NCI-H2196 treated with DMSO at 0.1 percent for 48 hours (cell line): ENCODE data around the gene SETBP1.

Experiments used
- DNase-seq: peaks from one replicate; lab custom pipeline; 2025; ENCODE audit not compliant: unreplicated experiment; lab: John Stamatoyannopoulos, UW

SETBP1 gene

GRCh38 chr18:44837482-44838180 is 156.9 kb downstream of the SETBP1 start:
- DNase-seq, result no peak

- no peak for DNase-seq
Observed at GRCh38 chr18:44838971-44839666, 158.4 kb downstream of the SETBP1 start.

GRCh38 chr18:44840058-44840790 is 159.5 kb downstream of the SETBP1 start:
- no peak for DNase-seq

GRCh38 chr18:44841221-44841620 is 160.5 kb downstream of the SETBP1 start:
- DNase-seq, result no peak

GRCh38 chr18:44841752-44842587 is 161.3 kb downstream of the SETBP1 start:
- DNase-seq, result no peak

- no peak for DNase-seq
Observed at GRCh38 chr18:44842588-44843412, 162.1 kb downstream of the SETBP1 start.

GRCh38 chr18:44844486-44844885 is 163.8 kb downstream of the SETBP1 start:
- no peak for DNase-seq

- no peak for DNase-seq
Observed at GRCh38 chr18:44846450-44846849, 165.8 kb downstream of the SETBP1 start.

GRCh38 chr18:44848644-44849335 is 168.1 kb downstream of the SETBP1 start:
- no peak for DNase-seq

- no peak for DNase-seq
Observed at GRCh38 chr18:44849361-44849760, 168.7 kb downstream of the SETBP1 start.

- no peak for DNase-seq
Observed at GRCh38 chr18:44850001-44850400, 169.3 kb downstream of the SETBP1 start.

GRCh38 chr18:44851856-44852621 is 171.4 kb downstream of the SETBP1 start:
- DNase-seq, result no peak

- DNase-seq, result peak; percentile 79
Observed at GRCh38 chr18:44852818-44853217, 172.1 kb downstream of the SETBP1 start.

GRCh38 chr18:44853430-44853829 is 172.7 kb downstream of the SETBP1 start:
- no peak for DNase-seq

GRCh38 chr18:44855681-44856080 is 175.0 kb downstream of the SETBP1 start:
- DNase-seq, result no peak

GRCh38 chr18:44856157-44856556 is 175.5 kb downstream of the SETBP1 start:
- no peak for DNase-seq

- DNase-seq, result no peak
Observed at GRCh38 chr18:44857081-44857480, 176.4 kb downstream of the SETBP1 start.

- no peak for DNase-seq
Observed at GRCh38 chr18:44857744-44858491, 177.2 kb downstream of the SETBP1 start.
